Thoracic aorta (tissue), 2 donors: ENCODE results near the gene BTN3A1. TPM values are rescaled to one million over a fixed set of nuclear protein-coding genes. Genes with fewer than 3 reads are reported as not detected.
"Not testable (repeated sequence)": the region's sequence is repeated elsewhere in the genome, so short reads cannot be mapped to it uniquely, and the experiment has no call there.

Experiments
- ATAC-seq: fragments of 150-250 bp; one replicate; pipeline ENCODE4 v1.8.0; 2017; ENCODE audit warnings: low read depth; ENCODE audit not compliant: insufficient number of reproducible peaks, low FRiP score
- DNase-seq: peaks from one replicate; pipeline ENCODE4 v3.0.0-alpha.2; 2020; ENCODE audit warnings: low spot score
- H3K27ac ChIP-seq, 2 donors: fragments of 200-600 bp; sonication (generic); 1 replicate in 1 of 2; 2 replicates in 1 of 2; pipeline ENCODE4 v1.5.1; 2016; ENCODE audit warnings: mild to moderate bottlenecking in 2 of 2, moderate library complexity in 2 of 2
- H3K27me3 ChIP-seq: fragments of 200-600 bp; sonication (generic); replicated peaks from 2 replicates; pipeline ENCODE4 v1.6.0; 2016; ENCODE audit warnings: mild to moderate bottlenecking; ENCODE audit not compliant: insufficient read depth
- H3K36me3 ChIP-seq: fragments of 200-600 bp; sonication (generic); one replicate; pipeline ENCODE4 v1.5.1; 2016
- H3K4me1 ChIP-seq, 2 donors: fragments of 200-600 bp; sonication (generic); 1 replicate in 1 of 2; 2 replicates in 1 of 2; pipeline versions ENCODE4 v1.5.1 to v1.6.0; 2016; ENCODE audit warnings: low read depth in 2 of 2, mild to moderate bottlenecking in 1 of 2; ENCODE audit not compliant: control insufficient read depth in 1 of 2
- H3K4me3 ChIP-seq: fragments of 200-600 bp; sonication (generic); 2 replicates; pipeline ENCODE4 v1.5.1; 2016; ENCODE audit warnings: mild to moderate bottlenecking
- H3K9me3 ChIP-seq: fragments of 200-600 bp; sonication (generic); 2 replicates; pipeline ENCODE4 v1.5.1; 2016
- CTCF ChIP-seq: fragments of 200-600 bp; sonication (generic); IDR thresholded peaks from one replicate; pipeline ENCODE4 v1.5.1; 2019; ENCODE audit warnings: antibody characterized with exemption
- total RNA-seq, 2 donors: library from RNA; depleted of rRNA; stranded (reverse); fragments of >200 nt; gene quantifications; one replicate each; pipeline versions ENCODE4 v1.1.0 to v1.2.3, GENCODE V29; 2016

The BTN3A1 gene
- total RNA-seq, 2 donors from 2014 or later, result 11.9 to 13.5 TPM

DNA sequence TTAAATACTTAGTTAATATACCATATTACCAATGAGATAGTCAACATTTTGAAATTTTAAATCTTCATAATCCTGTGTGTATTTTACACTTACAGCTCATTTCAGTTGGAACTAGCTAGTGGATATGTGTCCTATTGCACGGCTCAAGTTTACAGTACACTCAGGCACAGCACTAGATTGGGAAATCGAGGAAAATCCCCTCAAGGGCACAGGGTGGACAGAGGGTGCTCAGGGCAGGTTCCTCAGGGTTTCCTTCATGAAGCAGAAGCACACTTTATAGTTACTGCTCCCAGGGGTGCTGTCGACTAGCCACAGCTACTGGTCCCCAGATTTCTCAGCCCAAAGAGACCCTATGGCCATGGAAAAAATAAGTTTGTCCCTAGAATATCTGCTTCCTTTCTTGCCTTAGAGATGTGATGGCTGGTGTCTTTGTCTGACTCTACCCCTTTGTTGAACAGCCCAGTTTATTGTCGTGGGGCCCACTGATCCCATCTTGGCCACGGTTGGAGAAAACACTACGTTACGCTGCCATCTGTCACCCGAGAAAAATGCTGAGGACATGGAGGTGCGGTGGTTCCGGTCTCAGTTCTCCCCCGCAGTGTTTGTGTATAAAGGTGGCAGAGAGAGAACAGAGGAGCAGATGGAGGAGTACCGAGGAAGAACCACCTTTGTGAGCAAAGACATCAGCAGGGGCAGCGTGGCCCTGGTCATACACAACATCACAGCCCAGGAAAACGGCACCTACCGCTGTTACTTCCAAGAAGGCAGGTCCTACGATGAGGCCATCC lies 57.1 kb downstream of the BTN3A1 start:
- TF ChIP-seq CTCF, result no peak
- no peaks in the 10 kb centered on the region for H3K9me3 ChIP-seq
- peaks cover 35 to 48% of the 10 kb centered on the region in 2 donors for H3K4me1 ChIP-seq
- no peaks in the 10 kb centered on the region for H3K27me3 ChIP-seq
- no peak overlapping the region for H3K27ac ChIP-seq
- DNase-seq (no peak), ATAC-seq (no peak)
- peaks cover 21% of the 10 kb centered on the region for H3K36me3 ChIP-seq
- H3K4me3 ChIP-seq, result peak overlapping the region; percentile 85

DNA sequence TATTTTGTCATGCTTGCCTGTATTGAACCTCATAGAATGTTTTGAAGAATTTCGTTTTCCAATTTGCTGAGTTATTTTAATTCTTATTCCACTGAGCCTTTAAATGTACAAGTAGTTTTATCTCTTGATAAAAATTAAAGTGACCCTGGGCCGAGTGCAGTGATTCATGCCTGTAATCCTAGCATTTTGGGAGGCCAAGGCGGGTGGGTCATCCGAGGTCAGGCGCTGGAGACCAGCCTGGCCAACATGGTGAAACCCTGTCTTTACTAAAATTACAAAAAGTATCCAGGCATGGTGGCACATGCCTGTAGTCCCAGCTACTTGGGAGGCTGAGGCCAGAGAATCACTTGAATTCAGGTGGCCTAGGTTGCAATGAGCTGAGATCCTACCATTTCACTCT lies 59.3 kb downstream of the BTN3A1 start:
- H3K9me3 ChIP-seq, H3K27ac ChIP-seq, H3K27me3 ChIP-seq, ATAC-seq, DNase-seq: not testable (repeated sequence)
- Histone ChIP-seq H3K4me1 (peaks cover 35 to 48% of the 10 kb centered on the region in 2 donors), H3K4me3 (peak overlapping the region; percentile 85), H3K36me3 (peaks cover 42% of the 10 kb centered on the region)

DNA sequence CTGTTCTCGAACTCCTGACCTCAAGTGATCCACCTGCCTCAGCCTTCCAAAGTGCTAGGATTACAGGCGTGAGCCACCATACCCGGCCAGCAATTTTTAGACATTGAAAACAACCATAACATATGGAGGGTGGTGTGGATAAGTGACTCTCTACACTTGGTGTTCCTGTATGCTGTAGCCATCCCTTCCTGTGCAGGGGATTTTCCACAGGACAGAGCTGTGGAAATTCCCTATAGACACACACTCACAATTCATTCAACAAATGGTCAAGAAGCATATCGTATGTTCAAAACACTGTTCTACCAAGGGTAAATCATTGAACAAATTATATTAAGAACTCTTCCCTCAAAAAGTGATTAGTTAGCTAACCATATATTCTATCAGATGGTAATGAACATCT lies 61.9 kb downstream of the BTN3A1 start:
- H3K4me3 ChIP-seq, result no peak overlapping the region
- DNase-seq (no peak), ATAC-seq (no peak)
- H3K27ac ChIP-seq, result no peak overlapping the region
- peaks cover 29 to 34% of the 10 kb centered on the region in 2 donors for H3K4me1 ChIP-seq
- peaks cover 65% of the 10 kb centered on the region for H3K36me3 ChIP-seq
- H3K9me3 ChIP-seq, result no peaks in the 10 kb centered on the region
- no peaks in the 10 kb centered on the region for H3K27me3 ChIP-seq
- no peak for TF ChIP-seq CTCF

DNA sequence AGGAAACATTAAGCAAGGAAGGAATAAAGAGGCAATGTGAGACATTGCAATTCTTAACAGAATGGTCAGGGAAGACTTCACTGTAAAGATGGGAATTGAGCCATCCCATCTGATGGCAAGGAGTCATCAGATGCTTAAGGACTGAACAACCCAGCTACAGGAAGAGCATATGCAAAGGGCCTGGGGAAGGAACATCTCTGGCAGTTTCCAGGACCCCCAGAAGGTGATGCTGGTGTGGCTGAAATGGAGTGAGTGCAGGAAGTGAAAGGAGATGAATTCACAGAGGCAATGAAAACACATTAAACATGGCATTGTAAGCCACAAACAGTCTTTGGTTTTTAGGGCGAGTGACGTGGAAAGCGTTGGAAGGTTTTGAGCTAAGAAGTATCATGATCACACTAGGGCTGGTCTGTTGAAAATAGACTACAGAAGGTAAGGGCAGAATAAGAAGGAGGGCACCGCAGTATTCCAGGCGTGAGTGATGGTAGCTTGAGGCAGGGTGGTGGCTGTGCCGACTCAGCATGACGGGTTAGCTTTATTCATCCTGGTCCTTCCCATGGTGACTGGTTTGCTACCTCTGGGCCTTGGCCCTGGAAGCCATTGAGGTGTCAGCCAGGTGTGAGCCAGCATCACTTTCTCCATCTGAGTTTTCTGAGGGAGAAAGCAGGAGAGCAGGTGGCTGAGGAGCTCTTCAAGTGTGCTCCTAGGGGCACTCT lies 62.5 kb downstream of the BTN3A1 start:
- ATAC-seq (no peak), DNase-seq (no peak)
- Histone ChIP-seq H3K9me3 (no peaks in the 10 kb centered on the region), H3K4me1 (peaks cover 23 to 29% of the 10 kb centered on the region in 2 donors), H3K4me3 (no peak overlapping the region), H3K27ac (no peak overlapping the region), H3K36me3 (peaks cover 66% of the 10 kb centered on the region), H3K27me3 (no peaks in the 10 kb centered on the region)
- no peak for TF ChIP-seq CTCF

Other genes with a start within 250 kb of the BTN3A1 start
- gene BTN3A2, start 37.1 kb upstream of the BTN3A1 start, total RNA-seq, result 10 to 100 TPM; 11.4 to 21.2 TPM
- gene BTN2A2, start 19.2 kb upstream of the BTN3A1 start, total RNA-seq, result 10 to 100 TPM; 18.8 to 26.1 TPM
- gene BTN3A3, start 38.2 kb downstream of the BTN3A1 start, total RNA-seq, result 10 to 100 TPM; 24.4 to 27.1 TPM
- gene BTN2A1, start 55.7 kb downstream of the BTN3A1 start, total RNA-seq, result 10 to 100 TPM; 22.9 to 24.5 TPM
- gene BTN1A1, start 98.0 kb downstream of the BTN3A1 start, total RNA-seq, result not detected
- gene HMGN4, start 136.1 kb downstream of the BTN3A1 start, total RNA-seq, result 10 to 100 TPM; 41.3 to 45.9 TPM
- 10 to 100 TPM; 11.8 to 17.1 TPM for gene ABT1, start 194.7 kb downstream of the BTN3A1 start, total RNA-seq